DMS 273 (cell line): ENCODE measurements around the gene AOAH.
"Not testable (repeated sequence)": the region's sequence is repeated elsewhere in the genome, so short reads cannot be mapped to it uniquely, and the experiment has no call there.

Experiments used
- DNase-seq: peaks from one replicate; lab custom pipeline; 2025; ENCODE audit not compliant: unreplicated experiment; lab: John Stamatoyannopoulos, UW

Gene AOAH

GRCh38 chr7:36703860-36704259 lies 20.4 kb downstream of the AOAH start:
- DNase-seq, result not testable (repeated sequence)

- DNase-seq, result no peak
These were observed 31.8 kb downstream of the AOAH start for GRCh38 chr7:36692456-36692855.

- DNase-seq, result no peak
These were observed 32.3 kb downstream of the AOAH start for GRCh38 chr7:36691983-36692382.

GRCh38 chr7:36690514-36691187 lies 33.6 kb downstream of the AOAH start:
- no peak for DNase-seq

- no peak for DNase-seq
These were observed 34.3 kb downstream of the AOAH start for GRCh38 chr7:36690041-36690440.

GRCh38 chr7:36686499-36686898 lies 37.8 kb downstream of the AOAH start:
- DNase-seq, result no peak

- DNase-seq, result no peak
These were observed 39.3 kb downstream of the AOAH start for GRCh38 chr7:36684954-36685353.

- no peak for DNase-seq
These were observed 40.5 kb downstream of the AOAH start for GRCh38 chr7:36683695-36684357.

- no peak for DNase-seq
These were observed 41.2 kb downstream of the AOAH start for GRCh38 chr7:36683111-36683510.

GRCh38 chr7:36682102-36682501 lies 42.2 kb downstream of the AOAH start:
- no peak for DNase-seq

GRCh38 chr7:36677769-36678437 lies 46.4 kb downstream of the AOAH start:
- no peak for DNase-seq

GRCh38 chr7:36673703-36674102 lies 50.6 kb downstream of the AOAH start:
- no peak for DNase-seq

- DNase-seq, result no peak
These were observed 52.9 kb downstream of the AOAH start for GRCh38 chr7:36671432-36671829.

GRCh38 chr7:36670585-36671431 lies 53.5 kb downstream of the AOAH start:
- peak; percentile 86 for DNase-seq

- no peak for DNase-seq
These were observed 55.5 kb downstream of the AOAH start for GRCh38 chr7:36668750-36669149.

- DNase-seq, result no peak
These were observed 56.2 kb downstream of the AOAH start for GRCh38 chr7:36668080-36668479.

GRCh38 chr7:36667007-36667745 lies 57.1 kb downstream of the AOAH start:
- DNase-seq, result no peak

- DNase-seq, result no peak
These were observed 60.8 kb downstream of the AOAH start for GRCh38 chr7:36663481-36663880.

- no peak for DNase-seq
These were observed 63.0 kb downstream of the AOAH start for GRCh38 chr7:36661135-36661840.
